ENCODE data around the gene SLC5A8.

DNA sequence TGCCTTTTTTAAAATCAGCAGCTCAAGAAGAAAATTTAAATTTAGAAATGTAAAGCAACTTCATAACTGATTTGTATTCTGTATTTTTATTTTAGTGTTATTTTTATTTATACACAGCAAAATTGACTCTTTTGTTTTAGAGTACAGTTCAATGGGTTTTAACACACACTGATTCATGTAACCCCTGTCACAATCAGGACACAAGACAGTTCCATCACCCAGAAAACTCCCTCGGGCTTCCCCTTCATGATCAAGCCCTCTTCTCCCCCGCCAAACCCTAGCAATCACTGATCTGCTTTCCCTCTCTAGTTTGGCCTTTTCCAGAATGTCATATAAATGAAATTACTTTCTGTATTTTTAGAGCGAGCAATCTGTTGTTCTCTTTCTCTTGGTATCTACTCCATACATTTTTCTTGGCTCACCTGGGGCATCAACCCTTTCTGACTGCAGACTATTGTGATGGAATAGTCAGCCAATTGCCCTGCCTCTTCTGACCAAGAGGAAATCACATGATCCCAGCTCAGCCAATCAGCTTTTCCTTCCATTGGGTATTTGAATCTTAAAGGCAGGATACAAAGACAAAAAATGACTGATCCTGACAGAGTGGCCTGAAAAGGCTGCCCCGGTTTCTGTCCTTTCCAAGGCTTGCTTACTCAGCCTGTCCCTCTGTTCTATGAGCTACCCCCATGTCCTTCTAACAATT is 5.3 kb downstream of the SLC5A8 start:
- TF ChIP-seq, protein P1, sequence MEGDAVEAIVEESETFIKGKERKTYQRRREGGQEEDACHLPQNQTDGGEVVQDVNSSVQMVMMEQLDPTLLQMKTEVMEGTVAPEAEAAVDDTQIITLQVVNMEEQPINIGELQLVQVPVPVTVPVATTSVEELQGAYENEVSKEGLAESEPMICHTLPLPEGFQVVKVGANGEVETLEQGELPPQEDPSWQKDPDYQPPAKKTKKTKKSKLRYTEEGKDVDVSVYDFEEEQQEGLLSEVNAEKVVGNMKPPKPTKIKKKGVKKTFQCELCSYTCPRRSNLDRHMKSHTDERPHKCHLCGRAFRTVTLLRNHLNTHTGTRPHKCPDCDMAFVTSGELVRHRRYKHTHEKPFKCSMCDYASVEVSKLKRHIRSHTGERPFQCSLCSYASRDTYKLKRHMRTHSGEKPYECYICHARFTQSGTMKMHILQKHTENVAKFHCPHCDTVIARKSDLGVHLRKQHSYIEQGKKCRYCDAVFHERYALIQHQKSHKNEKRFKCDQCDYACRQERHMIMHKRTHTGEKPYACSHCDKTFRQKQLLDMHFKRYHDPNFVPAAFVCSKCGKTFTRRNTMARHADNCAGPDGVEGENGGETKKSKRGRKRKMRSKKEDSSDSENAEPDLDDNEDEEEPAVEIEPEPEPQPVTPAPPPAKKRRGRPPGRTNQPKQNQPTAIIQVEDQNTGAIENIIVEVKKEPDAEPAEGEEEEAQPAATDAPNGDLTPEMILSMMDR (IDR thresholded peaks at IDR 0.05), result no peak
- no peak for TF ChIP-seq POLR2A (IDR thresholded peaks at IDR 0.05)
